LNCAP (cell line): Measurements from ENCODE around the gene CDH22.

Source experiments
- TF ChIP-seq, protein P1 (sequence below): fragments of 450-650 bp; IDR thresholded peaks from 2 replicates; pipeline ENCODE4 v1.5.1; 2017; ENCODE audit warnings: mild to moderate bottlenecking

Gene CDH22

DNA sequence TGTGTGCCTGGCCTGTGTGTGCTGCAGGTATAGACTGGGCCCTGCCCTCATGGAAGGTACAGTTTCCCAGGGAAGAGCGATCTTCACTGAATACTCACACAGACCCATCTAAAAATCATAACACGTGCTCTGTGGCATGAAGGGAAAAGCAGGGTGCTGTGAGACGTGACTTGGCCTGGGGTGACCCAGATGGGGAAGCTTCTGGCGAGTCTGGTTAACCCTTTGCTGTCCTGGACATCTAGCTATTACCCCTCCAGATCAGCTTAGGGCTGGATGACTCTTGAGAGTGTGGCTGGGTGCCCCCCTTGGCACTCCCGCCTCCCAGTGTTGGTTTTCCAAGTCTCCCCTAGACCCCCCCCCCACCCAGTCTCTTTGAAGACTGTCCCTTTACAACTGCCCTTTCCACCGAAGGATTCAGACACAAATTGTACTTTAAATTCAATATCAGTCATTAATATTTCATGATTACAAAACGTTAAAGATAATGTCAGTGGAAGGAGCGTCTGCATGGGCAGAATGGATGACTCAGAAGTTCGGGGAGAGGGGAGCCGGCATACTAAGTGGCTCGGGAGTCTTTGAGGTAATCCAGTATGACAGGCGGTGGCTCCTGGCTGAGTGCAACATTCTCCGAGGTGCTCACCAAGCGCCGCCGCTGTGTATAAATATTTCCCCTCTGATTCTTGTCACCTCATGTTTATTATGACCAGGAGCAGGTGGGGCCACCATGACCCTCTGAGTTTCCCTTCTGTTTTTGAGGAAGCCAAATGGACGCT is 112.8 kb downstream of the CDH22 start:
- TF ChIP-seq, protein P1, sequence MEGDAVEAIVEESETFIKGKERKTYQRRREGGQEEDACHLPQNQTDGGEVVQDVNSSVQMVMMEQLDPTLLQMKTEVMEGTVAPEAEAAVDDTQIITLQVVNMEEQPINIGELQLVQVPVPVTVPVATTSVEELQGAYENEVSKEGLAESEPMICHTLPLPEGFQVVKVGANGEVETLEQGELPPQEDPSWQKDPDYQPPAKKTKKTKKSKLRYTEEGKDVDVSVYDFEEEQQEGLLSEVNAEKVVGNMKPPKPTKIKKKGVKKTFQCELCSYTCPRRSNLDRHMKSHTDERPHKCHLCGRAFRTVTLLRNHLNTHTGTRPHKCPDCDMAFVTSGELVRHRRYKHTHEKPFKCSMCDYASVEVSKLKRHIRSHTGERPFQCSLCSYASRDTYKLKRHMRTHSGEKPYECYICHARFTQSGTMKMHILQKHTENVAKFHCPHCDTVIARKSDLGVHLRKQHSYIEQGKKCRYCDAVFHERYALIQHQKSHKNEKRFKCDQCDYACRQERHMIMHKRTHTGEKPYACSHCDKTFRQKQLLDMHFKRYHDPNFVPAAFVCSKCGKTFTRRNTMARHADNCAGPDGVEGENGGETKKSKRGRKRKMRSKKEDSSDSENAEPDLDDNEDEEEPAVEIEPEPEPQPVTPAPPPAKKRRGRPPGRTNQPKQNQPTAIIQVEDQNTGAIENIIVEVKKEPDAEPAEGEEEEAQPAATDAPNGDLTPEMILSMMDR = no peak

DNA sequence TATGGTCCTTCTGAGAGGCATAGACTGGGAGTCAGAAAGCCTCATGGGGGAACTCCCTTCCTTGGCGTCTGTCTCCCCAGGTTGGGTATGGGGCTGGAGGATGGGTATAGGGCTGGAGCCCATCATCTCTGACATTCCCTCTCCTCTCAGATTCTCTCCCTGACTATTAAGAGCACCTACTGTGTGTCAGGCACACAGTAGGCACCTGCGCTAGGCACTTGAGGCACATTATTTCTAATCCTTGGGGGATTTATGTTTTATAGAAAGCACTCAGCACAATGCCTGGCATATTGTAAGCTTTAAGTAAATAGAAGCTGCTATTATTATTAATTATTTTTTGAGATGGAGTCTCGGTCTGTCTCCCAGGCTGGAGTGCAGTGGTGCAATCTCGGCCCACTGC is 113.9 kb downstream of the CDH22 start:
- TF ChIP-seq, protein P1 = no peak

DNA sequence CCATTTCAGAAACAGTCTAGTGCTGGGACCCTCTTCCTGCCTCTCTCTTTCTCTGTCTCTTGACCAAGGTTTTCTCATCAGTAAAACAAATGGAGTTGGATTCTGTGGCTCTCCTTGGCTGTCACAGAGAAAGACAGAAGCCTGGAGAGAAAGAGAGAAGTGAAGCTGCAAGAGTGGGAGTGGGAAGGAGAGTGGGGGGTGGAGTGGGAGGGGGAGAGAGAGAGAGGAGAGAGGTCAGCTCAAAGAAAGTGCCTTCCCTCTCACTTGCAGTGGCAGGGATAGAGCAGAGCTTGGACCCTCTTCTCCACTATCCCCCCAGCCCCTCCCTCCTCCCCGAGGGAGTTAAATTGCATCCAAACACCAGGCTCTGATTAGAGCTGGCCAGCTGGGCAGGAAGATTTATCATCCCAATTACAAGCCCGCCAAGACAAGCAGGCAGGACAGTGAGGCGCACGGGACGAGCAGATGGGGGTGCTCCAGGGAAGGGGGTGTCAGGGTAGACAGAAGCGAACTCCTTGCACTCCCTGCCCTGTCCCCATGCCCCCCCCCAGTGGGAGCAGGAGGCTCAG is 115.8 kb downstream of the CDH22 start:
- TF ChIP-seq, protein P1 = no peak

DNA sequence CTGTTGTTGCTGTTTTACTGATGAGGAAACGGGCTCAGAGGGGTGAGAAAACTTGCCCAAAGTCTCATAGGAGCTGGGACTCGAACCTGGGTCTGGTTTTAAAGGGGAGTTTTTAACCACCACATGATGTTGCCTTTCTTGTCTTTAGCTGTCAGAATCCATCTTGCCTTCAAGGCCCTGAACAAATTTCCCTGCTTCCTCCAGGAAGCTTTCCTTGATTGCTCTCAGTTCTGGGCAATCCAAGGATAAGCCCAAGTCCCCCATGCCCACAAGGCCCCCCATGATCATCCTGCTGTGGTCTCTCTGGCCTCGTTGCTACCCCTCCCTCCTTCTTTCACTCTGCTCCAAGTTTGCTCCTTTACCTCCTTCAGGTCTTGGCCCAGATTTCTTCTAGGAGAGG is 116.7 kb downstream of the CDH22 start:
- TF ChIP-seq, protein P1 = no peak

DNA sequence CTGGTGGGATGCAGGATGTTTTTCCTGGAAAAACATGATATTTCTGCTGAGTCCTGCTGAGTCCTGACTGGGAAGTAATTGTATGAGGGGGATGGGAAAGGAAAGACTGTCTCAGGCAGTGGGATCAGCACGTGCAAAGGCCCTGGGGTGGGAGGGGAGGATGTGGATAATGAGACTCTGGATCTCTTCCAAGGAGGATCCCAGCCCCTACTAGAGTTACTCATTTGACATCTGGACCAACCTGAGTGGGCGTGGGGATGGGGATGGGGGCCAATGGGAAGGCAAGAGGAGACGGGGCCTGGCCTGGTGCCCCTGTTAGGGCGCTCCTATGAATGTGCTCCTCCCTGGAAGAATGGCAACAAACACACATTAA is 117.1 kb downstream of the CDH22 start:
- TF ChIP-seq, protein P1 = no peak

DNA sequence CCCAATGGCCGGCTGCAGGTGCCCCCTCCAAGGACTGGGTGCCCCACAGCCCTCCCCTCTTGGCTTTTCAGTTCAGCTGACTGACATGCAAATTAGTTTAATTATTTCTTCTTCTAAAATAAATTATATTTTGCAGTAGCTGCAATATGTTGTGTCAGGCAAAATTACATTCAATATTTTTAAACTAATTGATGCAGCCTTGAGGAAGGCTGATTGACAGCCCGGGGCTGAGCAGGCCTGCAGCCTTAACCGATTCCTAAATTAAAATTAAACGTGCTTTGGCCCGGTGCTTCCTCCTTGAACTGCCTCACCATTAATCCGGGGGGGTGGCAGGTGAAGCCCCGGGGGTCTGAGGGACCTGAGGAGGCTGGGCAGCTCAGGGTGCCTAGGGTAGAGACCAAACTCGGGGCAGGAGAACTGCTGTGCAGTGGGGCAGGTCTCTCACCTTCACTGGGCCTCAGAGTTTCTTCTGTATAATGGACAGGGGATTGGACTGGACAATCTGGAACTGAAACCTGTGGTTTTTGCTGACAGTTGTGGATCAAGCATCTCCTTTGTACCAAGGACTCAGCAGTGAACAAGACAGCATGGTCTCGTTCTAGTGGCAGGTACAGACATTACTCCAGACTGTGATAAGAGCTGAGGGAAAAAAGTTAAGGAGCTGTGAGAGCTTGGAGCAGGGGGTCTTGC is 117.7 kb downstream of the CDH22 start:
- TF ChIP-seq, protein P1 = no peak

DNA sequence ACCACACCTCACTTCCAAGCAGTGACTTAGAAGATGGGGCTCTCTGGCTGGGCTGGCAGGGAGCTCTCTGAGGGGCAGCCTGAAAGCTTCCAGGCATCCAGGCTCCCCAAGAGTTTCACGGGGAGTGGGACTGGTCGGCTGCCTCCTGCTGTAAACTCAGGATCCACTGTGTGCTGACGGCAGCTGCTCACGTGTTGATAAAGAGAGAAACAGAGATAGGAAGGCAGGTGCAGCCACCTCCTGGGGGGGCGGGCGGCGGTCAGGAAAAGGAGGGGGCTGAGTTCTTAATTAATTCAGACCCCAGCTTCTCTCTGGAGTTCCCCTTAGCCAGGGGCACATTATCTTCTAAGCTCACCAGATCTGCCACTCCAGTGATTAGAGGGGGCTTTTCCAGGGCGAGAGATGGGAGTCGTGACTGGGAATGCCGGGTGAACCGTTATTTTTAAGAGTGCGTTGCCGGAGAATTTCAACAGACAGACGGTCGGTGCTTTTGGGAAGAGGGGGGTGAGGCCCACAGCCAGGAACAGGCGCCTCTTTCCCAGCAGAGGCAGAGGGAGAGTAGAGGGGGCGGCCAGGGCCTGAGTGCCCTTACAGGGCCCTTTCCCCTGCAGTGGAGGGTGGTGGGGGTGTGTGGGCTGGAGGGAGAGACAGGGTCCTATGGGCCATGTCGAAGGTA is 119.3 kb downstream of the CDH22 start:
- TF ChIP-seq, protein P1 = no peak
